22Rv1 (cell line): Measurements from ENCODE around the gene GNB1L.

Source experiments
- H3K27ac ChIP-seq: fragments of 450-650 bp; 2 replicates; pipeline ENCODE4 v1.5.1; 2017
- CTCF ChIP-seq: fragments of 450-650 bp; IDR thresholded peaks from 2 replicates; pipeline ENCODE4 v1.5.1; 2017; ENCODE audit warnings: mild to moderate bottlenecking
- ZFX ChIP-seq: fragments of 450-650 bp; IDR thresholded peaks from 2 replicates; pipeline ENCODE4 v1.6.1; 2017; ENCODE audit warnings: antibody characterized with exemption, borderline replicate concordance

The GNB1L gene

GRCh38 chr22:19824926-19825339 is 29.7 kb downstream of the GNB1L start:
- TF ChIP-seq ZFX (no peak), CTCF (no peak)
- H3K27ac ChIP-seq: no peak overlapping the region

GRCh38 chr22:19824212-19824925 is 30.3 kb downstream of the GNB1L start:
- no peak overlapping the region for H3K27ac ChIP-seq

GRCh38 chr22:19823902-19824211 is 30.8 kb downstream of the GNB1L start:
- TF ChIP-seq CTCF (no peak), ZFX (no peak)
- no peak overlapping the region for H3K27ac ChIP-seq

More at GRCh38 chr22:19824212-19824925, 30.3 kb downstream of the GNB1L start:
- TF ChIP-seq ZFX (no peak), CTCF (no peak)

GRCh38 chr22:19823191-19823901 is 31.3 kb downstream of the GNB1L start:
- no peak for TF ChIP-seq ZFX
- TF ChIP-seq CTCF: no peak
- no peak overlapping the region for H3K27ac ChIP-seq

- TF ChIP-seq CTCF (no peak), ZFX (no peak)
- H3K27ac ChIP-seq: no peak overlapping the region
Measured at GRCh38 chr22:19822301-19823117, 32.2 kb downstream of the GNB1L start.

GRCh38 chr22:19821523-19822300 is 33.0 kb downstream of the GNB1L start:
- TF ChIP-seq ZFX (no peak), CTCF (no peak)
- H3K27ac ChIP-seq: no peak overlapping the region
